Tibial nerve (tissue), 4 donors: ENCODE measurements around the gene RNF225.

ENCODE experiments used
- CTCF ChIP-seq, 5 experiments: fragments of 200-600 bp in 3 of 5; fragments of 450-650 bp in 2 of 5; sonication (generic) in 3 of 5; IDR thresholded peaks; one replicate each; pipeline ENCODE4 v1.5.1; 2016 to 2019; ENCODE audit warnings: antibody characterized with exemption in 5 of 5, mild to moderate bottlenecking in 3 of 5, moderate library complexity in 2 of 5
- EP300 ChIP-seq, 2 donors: sonication (generic); formaldehyde crosslinking; IDR thresholded peaks; one replicate each; pipeline ENCODE4 v1.6.1; 2017; ENCODE audit warnings: antibody characterized with exemption in 2 of 2, mild to moderate bottlenecking in 1 of 2
- POLR2A ChIP-seq, 2 donors: fragments of 450-650 bp; IDR thresholded peaks; one replicate each; pipeline ENCODE4 v1.6.1; 2017; ENCODE audit warnings: antibody characterized with exemption in 2 of 2, mild to moderate bottlenecking in 2 of 2, moderate library complexity in 2 of 2

GRCh38 chr19:58386576-58387337, 8.7 kb upstream of the RNF225 start, which contains the start of gene RPS5:
- TF ChIP-seq CTCF (IDR thresholded peaks at IDR 0.05) (peak in 2 of 5 experiments; percentile 14 to 27), POLR2A (IDR thresholded peaks at IDR 0.05) (peak; percentile 62 to 75), EP300 (IDR thresholded peaks at IDR 0.05) (peak; percentile 88 to 90)
